ENCODE measurements around the gene IZUMO4.

The IZUMO4 gene

DNA sequence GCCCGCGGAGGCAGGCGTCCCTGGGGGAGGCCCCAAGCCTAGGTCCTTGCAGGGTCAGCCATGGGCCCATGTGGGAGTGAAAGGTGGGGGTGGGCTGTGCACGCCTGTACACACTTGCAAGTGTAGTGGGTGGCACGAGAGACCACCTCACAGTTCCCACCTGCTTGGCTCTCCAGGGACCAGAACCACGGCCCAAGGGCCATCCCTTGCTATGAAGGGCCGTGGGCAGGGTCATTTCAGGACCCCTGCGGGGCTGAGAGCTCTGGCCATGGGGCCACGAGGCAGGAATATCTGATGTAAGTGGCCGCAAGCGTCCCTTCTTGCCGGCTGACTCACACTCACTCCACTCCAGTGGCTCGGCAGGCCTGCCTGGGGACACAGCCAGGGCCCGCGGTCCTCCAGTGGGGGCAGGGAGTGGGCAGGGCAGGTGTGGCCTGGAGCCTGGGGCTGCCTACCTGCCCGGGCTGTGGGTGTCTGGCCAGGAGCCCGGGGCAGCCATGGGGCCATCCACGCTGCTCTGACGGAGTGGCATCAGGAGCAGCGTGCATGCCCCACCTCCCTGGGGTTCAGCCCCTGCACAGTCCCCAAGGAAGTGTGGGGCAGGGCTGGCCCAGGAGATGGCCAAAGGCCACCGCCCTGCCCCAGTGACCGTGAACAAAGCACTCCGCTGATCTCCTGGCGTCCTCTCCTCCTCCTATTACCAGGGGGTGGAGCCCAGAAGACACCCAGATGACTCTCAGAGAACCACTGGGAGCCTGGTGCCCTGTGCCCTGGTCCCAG lies 37.1 kb upstream of the IZUMO4 start:
- DNase-seq (ENCODE audit: low read depth): no peak

DNA sequence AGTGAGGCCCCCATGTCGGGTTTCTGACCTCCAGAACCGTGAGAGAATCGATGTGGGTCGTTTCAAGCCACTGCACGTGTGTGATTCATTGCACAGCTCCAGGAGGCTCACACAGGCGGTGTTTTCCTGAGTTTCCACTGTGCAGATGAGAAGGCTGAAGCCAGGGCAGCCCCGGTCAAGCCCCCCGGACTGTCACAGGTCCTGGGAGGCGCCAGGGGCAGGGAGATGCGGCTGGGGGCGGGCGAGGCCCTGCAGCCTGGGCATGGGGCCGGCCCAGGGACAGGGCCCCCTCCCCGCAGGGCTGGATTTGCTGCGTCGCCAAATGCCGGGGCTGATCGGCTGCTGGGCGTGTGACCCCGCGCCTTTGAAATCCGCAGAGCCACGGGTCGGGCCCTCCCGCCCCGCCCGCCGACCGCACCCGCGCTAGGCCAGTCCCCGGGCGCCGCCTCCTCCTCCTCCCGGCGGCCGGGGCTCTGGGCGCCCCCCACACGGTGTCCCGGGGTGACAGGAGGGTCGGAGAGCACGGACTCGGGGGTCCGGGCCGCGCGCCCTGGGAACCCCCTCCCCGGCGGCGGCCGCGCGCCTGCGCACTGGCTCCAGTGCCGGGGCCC lies 35.7 kb upstream of the IZUMO4 start:
- no peak for DNase-seq (ENCODE audit: low read depth)

DNA sequence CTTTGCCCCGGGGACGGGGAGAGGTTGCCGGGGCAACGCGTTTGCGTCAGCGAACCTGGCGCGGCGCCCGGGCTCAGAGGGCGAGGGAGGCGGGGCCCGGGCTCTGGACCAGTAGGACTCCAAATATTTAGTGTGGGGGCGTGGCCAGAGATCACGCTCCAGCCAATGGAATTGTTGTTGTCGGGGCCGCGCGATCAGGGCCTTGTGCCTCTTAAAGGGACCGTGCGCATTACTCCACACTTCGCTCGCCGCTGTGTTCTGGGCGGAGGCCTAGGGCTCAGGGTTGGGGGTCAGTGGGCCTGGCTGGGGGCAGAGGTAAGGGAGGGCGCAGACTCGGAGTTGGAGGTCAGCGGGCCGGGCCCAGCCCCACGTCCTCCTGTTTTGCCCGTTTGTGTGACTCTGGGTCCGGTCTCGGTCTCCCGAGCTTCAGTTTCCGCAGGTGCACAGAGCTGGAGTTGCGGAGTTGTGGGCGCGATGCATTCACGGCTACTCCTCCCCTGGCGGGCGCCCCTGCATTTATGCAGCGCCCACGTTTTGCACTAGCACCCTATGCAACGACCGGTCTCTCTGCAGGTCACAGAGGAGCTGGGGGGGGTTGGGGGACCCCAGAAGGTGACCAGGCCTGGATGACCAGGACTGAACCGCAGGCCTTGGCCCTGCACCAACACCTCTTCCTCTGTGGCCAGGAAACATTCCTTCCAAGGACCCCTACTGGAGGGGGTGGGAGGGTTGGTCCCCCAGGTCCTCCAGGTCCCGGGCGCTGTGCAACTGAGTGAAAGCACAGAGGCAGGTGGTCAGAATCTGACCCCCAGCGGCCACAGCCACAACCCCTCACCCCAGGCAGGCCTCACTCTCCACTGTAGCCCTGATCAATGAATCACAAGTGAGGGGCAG lies 35.0 kb upstream of the IZUMO4 start:
- DNase-seq (ENCODE audit: low read depth): peak; percentile 97

DNA sequence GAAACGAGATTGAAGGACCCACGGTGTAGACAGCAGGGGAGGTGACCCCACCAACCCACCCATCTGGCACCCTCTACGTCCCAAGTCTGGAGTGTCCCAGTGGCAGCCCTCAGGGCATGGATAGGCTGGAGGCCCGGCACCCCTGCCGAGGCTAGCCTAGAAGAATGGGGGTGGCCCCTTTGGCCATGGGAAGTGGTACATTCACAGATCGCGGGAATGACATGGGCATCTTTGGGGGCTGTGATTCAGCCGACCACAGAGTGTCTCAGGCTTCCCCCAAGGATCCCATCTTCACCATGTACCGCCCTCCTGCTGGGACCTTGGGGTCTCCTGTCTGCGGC lies 34.4 kb upstream of the IZUMO4 start:
- DNase-seq (ENCODE audit: low read depth): no peak

DNA sequence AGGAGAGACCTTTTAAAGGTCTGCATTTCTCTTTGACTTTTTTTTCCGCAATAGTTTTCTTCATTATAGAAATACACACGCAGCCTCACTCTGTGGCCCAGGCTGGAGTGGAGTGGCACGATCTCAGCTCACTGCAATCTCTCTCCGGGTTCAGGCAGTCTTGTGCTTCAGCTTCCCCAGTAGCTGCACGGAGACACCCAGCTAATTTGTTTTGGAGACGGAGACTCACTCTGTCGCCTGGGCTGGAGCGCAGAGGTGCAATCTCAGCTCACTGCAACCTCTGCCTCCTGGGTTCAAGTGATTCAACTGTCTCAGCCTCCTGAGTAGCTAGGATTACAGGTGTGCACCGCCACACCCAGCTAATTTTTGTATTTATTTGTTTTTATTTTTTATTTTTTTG lies 33.9 kb upstream of the IZUMO4 start:
- DNase-seq (ENCODE audit: low read depth): no peak

DNA sequence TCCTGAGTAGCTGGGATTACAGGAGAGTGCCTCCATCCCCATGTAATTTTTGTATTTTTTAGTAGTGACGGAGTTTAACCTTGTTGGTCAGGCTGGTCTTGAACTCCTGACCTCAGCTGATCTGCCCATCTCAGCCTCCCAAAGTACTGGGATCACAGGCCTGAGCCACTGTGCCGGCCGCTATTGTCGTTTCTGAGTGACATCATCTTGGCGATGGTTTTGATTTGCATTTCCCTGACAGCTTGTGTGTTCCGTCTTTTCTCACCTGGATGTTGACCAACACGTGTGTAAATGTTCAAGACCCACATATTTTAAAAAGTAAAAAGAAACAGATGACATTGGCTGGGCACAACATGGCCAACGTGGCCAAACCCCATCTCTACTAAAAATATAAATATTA lies 32.9 kb upstream of the IZUMO4 start:
- DNase-seq (ENCODE audit: low read depth): no peak

DNA sequence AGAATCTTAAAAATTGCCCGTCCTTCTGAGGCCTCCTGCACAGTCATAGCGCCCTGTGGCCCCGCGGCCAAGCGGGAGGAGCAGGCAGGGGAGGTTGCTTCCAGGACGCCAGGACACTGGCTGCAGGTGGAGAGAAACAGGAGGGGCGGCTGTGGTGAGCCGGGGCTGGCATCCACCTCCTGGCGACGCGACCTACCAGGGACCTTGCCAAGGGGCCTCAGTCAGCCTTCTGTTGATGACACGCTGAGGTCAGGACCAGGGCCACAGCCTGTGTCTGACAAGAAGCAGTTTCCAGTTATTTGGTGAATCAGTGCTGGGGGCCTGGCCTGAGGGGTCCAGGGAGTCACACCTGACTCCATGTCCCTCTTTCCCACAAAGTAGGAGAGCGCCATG lies 32.3 kb upstream of the IZUMO4 start:
- DNase-seq (ENCODE audit: low read depth): no peak

DNA sequence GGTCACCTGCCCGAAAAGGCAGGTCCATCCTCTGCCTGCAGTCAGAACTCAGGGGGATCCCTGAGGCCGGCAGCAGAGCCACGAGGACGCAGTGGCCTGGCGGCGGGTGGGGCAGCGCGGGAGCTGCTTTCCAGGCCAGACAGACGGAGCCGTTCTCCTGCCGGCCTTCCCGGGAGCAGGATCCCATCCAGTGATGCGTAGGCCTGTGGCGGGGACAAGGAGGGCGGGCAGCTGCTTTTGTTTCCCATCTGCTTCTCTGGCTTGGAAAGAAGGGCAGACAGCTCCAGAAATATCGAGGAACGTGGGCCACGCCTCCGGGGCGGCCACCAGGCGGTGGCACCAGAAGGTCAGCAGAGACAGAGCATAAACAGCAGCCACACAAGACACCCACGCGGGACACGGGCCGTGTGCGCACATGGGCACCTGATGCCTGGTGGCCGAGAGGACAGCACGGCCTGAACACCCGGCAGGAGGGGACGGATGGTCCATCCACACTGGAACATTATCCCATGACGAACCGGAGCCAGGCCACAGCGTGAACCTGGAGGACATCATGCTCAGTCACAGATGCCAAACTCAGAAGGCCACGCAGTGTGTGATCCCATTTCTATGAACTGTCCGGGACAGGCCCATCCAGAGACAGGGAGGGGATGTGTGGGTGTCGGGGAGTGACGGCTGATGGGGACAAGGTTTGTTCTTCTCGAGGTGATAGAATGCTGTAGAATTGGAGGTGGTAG lies 31.8 kb upstream of the IZUMO4 start:
- no peak for DNase-seq (ENCODE audit: low read depth)

DNA sequence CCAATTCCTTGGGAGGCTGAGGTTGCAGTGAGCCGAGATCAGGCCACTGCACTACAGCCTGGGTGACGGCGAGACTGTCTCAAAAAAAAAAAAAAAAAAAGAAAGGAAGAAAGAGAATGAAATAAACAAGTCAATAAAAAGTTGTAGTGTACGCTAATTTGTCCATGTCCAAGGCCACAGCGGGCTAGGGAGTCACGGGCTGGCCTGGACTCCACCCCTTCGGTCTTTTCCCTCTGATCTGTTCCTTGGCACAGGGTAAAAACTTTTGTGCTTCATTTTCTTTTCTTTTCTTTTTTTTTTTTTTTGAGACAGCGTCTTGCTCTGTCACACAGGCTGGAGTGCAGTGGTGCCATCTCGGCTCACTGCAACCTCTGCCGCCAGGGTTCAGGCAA lies 26.3 kb upstream of the IZUMO4 start:
- no peak for DNase-seq (ENCODE audit: low read depth)

DNA sequence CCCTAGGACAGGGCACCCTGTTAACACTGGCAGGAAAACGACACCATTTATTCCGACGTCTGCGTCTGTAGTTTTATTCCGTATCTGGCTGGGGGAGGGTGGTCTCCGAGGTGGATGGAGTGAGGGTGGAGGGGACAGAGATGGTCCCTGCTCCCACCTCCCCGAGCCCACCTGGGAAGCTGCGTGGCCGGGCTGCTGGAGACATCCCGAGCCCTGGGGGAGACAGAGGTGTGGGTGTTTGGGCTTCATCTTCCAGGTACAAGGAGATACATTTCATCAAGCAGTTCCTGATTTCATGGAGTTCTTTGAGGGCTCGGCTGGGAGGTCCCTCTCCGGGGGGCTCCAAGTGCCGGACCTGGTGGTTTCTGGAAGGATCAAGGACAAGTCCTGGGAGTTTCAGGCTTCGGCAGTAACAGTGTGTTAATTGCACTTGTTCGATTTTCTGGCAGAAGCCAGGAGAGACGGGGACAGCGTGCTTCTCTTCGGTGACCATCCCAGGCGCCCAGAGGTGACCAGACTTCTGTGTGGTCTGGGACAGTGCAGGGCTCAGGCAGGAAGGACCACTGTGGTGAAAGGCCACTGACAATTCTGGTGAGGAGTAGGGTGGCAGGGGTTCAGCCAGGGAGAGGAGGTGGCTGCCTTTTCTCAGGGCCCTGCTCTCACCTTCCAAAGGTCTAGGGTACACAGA lies 25.6 kb upstream of the IZUMO4 start:
- no peak for DNase-seq (ENCODE audit: low read depth)

DNA sequence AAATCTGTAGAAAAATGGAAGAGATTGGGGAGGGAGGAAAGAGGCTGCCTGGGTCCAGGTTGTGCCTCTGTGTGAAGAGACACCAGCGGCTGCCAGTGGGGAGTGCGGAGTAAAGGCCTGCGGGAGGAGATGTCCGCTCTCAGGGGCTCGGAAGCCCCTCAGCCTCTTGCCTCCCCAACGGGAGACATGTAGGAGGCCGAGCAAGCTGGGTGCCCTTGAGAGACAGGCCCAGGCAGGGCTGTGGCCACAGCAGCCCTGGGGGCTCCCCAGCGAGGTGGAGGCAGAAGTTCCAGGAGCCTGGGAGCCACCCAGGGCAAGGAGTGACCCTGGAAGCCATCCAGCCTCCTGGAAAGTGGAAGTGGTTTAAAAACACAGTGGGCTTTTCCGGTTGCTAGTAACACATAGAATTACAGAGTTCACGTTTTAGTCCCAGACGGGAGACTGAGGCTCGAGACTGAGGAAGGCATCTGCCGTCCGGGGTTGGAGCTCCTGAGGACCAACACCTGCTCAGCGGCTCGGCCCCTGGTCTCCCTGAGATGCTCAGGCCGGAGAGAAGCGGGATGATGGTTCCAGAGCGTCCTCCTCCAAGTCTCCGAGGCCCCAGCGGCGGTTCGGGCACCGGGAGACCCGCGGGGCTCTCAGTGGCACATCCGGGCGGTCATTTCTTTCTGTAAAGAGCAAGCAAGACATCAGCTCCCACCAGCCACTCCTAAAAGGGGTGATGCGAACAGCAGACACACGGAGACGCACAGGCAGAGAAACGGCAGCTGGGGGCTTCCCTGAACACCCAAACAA lies 23.8 kb upstream of the IZUMO4 start:
- DNase-seq (ENCODE audit: low read depth): no peak

DNA sequence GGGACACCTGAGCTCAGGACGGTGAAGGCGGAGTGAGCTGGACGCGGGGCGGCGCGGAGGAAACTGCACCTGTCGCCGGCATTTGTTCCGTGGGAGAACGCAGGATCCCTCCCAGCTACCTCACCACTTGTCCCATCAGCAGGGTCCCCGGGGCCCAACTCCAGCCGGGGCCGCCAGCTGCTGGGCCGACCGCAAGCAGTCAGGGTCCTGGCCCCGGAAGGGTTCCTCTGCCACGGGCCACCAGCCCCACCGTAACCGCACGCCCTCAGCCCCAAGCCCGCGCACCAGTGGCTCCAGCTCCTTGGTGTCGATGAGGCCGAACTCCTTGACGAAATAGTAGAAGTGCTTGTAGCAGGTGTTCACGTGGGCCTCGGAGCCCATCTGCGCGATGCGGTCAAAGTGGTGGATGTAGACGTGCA lies 20.2 kb upstream of the IZUMO4 start:
- DNase-seq (ENCODE audit: low read depth): no peak

DNA sequence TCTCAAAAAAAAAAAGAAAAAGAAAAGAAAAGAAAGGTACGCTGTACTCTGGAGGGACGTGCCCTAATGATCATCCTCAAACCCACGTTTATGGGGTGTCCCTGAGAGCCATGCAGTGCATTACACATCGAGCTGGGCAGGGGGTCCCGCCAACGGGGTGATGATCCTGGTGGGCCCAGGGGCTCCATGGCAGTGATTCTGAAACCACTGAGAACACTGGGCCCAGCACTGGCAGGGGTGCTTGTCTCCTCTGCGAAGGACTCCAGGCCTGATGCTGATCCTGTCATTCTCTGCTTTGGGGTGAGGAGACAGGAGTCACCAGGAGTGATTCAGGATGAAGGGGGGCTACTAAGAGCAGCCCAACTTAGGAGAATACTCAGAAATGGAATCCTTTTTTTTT lies 19.3 kb upstream of the IZUMO4 start:
- DNase-seq (ENCODE audit: low read depth): no peak

DNA sequence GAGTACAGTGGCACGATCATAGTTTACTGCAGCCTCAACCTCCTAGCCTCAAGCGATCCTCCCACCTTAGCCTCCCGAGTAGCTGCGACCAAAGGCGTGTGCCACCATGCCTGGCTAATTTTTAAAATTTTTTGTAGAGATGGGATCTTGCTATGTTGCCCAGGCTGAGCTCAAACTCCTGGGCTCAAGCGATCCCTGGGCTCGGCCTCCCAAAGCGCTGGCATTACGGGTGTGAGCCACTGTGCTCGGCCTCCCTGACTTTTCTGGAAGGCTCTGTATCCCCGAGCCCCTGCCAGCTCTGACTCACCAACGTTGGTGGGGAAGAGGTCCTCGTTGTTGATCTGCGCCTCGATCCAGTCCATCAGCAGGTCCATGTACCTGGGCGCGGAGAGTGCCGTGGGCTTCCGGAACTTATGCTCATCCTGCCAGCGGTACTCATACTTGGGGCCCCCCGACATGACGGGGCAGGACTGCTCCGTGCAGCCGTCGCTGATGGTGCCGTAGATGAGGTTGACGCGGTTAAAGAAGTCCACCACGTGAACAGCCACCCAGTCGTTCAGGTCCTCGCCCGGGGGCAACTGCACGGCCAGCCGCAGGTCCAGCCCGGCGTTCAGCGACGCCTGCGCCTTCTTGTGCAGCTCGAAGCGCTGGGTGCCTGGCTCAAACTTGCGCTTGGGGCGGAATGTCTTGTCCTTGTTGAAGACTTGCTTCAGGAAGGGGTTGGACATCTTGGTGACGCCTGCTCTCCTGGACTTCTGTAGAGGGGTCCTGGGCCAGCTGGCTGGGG lies 18.7 kb upstream of the IZUMO4 start:
- DNase-seq (ENCODE audit: low read depth): no peak

DNA sequence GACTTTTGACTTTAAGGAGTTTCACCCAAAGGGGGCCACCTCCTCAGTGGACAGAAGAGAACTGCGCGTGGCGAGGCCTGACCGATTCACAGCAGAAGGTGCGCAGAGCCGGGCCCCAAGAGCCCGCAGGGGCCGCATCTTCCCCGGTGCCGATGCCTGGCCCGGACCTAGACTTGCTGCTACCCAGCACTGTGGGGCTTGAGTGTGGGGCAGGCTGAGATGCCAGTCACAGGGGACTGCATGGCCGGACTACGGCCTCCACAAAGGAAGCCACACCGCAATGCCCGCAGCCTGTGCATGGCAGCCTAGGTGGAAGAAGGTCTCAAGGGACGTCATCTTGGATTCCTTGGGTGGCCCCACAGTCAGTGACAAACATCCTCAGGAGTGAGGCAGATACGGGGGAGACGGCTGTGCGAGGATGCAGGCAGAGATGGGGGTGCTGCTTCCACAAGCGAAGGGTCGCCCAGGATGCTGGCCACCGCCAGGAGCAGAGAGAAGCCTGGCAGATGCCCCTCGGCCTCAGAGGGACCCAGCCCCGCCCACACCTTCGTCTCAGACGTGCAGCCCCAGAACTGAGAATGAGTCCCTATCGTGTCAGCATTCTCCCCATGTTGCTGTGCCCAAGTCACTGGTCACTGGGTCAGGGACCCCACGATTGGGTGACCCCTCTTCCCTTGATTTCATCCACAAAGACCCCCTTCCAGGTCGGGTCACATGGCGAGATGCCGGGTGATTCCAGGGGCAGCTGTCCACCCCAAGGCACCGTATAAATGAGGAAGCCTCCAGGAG lies 17.4 kb upstream of the IZUMO4 start:
- DNase-seq (ENCODE audit: low read depth): no peak

DNA sequence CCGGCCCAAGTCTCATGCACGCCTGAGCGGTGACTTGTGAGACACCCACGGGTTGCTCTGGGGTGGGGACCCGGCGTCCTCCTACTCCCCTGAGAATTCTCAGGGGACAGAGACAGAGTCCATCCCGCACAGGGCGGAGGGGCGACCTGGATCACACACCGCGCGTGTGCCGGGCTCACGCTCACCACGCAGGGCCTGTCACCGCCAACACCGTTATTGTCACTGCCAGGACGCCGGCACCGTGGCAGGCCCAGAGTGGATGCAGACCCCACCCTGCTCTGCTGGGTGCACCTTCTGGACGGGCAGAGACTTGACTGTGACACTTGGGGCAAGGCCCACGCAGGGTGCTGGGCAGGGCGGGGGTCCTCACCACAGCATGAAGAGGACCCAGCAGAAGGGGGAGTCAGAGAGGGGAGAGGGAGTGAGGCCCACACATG lies 16.8 kb upstream of the IZUMO4 start:
- no peak for DNase-seq (ENCODE audit: low read depth)

DNA sequence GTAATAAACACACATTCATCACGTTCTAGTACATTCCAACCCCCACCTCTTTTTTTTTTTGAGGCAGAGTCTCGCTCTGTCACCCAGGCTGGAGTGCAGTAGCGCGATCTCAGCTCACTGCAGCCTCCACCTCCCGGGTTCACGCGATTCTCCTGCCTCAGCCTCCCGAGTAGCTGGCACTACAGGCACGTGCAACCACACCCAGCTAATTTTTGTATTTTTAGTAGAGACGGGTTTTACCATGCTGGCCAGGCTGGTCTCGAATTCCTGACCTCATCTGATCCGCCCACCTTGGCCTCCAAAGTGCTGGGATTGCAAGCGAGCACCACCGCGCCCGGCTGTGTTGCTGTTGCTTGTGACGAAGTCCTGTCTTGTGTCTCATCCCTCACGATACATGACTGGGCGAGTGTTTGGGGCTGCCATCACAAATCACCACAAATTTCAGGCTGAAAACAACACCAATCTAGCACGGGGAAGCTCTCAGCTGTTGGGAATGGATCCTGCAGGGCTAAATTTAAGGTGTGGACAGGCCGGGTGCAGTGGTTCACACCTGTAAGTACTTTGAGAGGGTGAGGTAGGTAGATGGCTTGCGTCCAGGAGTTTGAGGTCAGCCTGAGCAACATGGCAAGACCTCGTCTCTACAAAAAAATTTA lies 16.3 kb upstream of the IZUMO4 start:
- no peak for DNase-seq (ENCODE audit: low read depth)

DNA sequence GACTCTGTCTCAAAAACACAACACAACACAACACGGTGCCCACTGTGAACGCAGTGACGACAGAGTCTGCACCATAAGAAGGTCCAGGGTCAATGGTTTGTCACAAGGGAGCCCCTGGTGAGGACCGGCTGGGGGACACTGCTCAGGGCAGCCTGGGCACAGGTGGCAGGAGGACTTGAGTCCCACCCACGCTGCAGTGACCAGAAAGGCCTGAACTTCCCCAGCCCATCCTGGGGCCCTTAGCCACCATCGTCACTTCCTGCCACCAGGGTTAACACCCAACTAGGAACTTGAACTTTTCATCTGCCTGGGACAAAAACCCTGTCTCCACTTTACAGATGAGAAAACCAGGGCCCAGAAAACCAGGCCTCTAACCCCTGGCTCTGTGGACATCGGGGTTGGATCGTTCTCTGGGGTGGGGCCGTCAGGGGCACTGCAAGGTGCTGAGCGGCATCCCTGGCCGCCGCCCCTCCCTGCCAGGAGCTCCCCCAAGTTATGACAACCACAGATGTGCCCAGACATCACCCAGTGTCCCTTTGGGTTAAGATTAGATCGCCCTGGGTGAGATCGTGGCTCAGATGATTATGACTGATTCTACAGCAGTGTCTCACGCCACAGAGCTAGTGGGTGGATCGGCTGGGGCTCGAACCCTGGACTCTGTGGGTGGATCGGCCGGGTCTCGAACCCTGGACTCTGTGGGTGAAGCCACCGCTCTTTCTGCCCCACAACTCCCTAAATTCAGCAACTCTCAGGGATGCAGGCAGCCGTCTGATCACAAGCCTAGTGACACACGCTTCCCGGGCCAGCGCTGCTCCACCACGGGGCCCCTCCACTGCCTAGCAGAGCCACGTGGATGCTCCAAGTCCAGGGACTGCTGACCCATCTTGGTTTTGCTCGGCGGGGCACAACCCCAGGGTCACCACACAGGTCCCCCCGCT lies 14.6 kb upstream of the IZUMO4 start:
- DNase-seq (ENCODE audit: low read depth): peak; percentile 42
